ENCODE results near the gene CCDC171. TPM values are rescaled to one million over a fixed set of nuclear protein-coding genes. Genes with fewer than 3 reads are reported as not detected.
"Not testable (repeated sequence)": the region's sequence is repeated elsewhere in the genome, so short reads cannot be mapped to it uniquely, and the experiment has no call there.

Gene CCDC171
- polyA plus RNA-seq, 1 experiment, result 0.81 TPM

DNA sequence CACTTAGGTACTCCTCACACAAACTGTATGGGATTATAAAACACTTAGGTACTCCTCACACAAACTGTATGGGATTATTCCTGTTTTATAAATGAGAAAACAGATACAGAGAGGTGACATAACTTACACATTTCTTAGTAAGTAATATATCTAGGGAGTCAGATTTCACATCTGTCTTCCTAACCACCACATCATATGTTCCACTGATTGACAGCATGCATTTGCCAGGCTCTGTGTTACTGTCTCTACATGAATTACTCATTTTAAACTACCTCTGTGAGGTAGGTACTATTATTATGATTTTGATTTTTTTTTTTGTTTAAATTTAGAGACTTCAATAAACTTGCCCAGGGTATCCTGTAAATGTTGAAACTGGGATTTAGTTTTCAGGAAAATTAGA is 232.7 kb downstream of the CCDC171 start:
- CTCF ChIA-PET, result no interaction called here
- DNase-seq (ENCODE audit: low read depth, low spot score), result no peak
- H3K27me3 ChIP-seq (ENCODE audit: control insufficient read depth, insufficient read depth, low read length), result no peaks in the 10 kb centered on the region
- no peak overlapping the region for H3K27ac ChIP-seq (ENCODE audit: low read depth, low read length)
- TF ChIP-seq, protein P1, sequence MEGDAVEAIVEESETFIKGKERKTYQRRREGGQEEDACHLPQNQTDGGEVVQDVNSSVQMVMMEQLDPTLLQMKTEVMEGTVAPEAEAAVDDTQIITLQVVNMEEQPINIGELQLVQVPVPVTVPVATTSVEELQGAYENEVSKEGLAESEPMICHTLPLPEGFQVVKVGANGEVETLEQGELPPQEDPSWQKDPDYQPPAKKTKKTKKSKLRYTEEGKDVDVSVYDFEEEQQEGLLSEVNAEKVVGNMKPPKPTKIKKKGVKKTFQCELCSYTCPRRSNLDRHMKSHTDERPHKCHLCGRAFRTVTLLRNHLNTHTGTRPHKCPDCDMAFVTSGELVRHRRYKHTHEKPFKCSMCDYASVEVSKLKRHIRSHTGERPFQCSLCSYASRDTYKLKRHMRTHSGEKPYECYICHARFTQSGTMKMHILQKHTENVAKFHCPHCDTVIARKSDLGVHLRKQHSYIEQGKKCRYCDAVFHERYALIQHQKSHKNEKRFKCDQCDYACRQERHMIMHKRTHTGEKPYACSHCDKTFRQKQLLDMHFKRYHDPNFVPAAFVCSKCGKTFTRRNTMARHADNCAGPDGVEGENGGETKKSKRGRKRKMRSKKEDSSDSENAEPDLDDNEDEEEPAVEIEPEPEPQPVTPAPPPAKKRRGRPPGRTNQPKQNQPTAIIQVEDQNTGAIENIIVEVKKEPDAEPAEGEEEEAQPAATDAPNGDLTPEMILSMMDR (IDR thresholded peaks at IDR 0.05; ENCODE audit: low read depth, low read length), result no peak
- POLR2A ChIA-PET, result no interaction called here
- H3K4me3 ChIP-seq (ENCODE audit: low read depth, low read length), result no peak overlapping the region
- no peaks in the 10 kb centered on the region for H3K9me3 ChIP-seq (ENCODE audit: control insufficient read depth, insufficient read depth, low read length)

GRCh38 chr9:15786616-15787015 is 233.8 kb downstream of the CCDC171 start:
- no peak overlapping the region for H3K27ac ChIP-seq (ENCODE audit: low read depth, low read length)
- TF ChIP-seq, protein P1 (IDR thresholded peaks at IDR 0.05; ENCODE audit: low read depth, low read length), result no peak
- H3K4me3 ChIP-seq (ENCODE audit: low read depth, low read length), result no peak overlapping the region
- ChIA-PET POLR2A (no interaction called here), CTCF (no interaction called here)
- no peaks in the 10 kb centered on the region for H3K27me3 ChIP-seq (ENCODE audit: control insufficient read depth, insufficient read depth, low read length)
- DNase-seq (ENCODE audit: low read depth, low spot score), result no peak
- H3K9me3 ChIP-seq (ENCODE audit: control insufficient read depth, insufficient read depth, low read length), result no peaks in the 10 kb centered on the region

DNA sequence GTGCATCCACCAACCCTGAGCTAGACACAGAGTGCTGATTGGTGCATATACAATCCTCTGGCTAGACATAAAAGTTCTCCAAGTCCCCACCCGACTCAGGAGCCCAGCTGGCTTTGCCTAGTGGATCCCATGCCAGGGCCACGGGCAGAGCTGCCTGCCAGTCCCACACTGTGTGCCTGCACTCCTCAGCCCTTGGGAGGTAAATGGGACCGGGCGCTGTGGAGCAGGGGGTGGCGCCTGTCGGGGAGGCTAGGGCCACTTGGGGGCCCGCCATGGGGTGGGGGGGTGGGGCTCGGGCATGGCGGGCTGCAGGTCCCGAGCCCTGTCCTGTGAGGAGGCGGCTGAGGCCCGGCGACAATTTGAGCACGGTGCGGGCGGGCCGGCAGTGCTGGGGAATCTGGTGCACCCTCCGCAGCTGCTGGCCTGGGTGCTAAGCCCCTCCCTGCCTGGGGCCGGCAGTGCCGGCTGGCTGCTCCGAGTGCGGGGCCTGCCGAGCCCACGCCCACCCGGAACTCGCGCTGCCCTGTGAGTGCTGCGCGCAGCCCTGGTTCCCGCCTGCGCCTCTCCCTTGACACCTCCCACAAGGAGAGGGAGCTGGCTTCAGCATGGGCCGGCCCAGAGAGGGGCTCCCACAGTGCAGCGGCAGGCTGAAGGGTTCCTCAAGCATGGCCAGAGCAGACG is 257.5 kb downstream of the CCDC171 start:
- H3K4me3 ChIP-seq (ENCODE audit: low read depth, low read length); H3K27me3 ChIP-seq (ENCODE audit: control insufficient read depth, insufficient read depth, low read length); POLR2A ChIA-PET; H3K9me3 ChIP-seq (ENCODE audit: control insufficient read depth, insufficient read depth, low read length); H3K27ac ChIP-seq (ENCODE audit: low read depth, low read length); DNase-seq (ENCODE audit: low read depth, low spot score); CTCF ChIA-PET: not testable (repeated sequence)

GRCh38 chr9:15813076-15813475 is 260.2 kb downstream of the CCDC171 start:
- ChIA-PET CTCF (interaction anchor here (0.6 to 1.2 kb wide), 2 partner anchors 98 to 380 kb away, joined by 3 read pairs; no protein-coding TSS in a partner anchor), POLR2A (no interaction called here)
- no peak overlapping the region for H3K4me3 ChIP-seq (ENCODE audit: low read depth, low read length)
- H3K9me3 ChIP-seq (ENCODE audit: control insufficient read depth, insufficient read depth, low read length), result peaks cover 10% of the 10 kb centered on the region
- no peak overlapping the region for H3K27ac ChIP-seq (ENCODE audit: low read depth, low read length)
- H3K27me3 ChIP-seq (ENCODE audit: control insufficient read depth, insufficient read depth, low read length), result no peaks in the 10 kb centered on the region
- DNase-seq (ENCODE audit: low read depth, low spot score), result no peak
- TF ChIP-seq, protein P1 (IDR thresholded peaks at IDR 0.05; ENCODE audit: low read depth, low read length), result no peak

DNA sequence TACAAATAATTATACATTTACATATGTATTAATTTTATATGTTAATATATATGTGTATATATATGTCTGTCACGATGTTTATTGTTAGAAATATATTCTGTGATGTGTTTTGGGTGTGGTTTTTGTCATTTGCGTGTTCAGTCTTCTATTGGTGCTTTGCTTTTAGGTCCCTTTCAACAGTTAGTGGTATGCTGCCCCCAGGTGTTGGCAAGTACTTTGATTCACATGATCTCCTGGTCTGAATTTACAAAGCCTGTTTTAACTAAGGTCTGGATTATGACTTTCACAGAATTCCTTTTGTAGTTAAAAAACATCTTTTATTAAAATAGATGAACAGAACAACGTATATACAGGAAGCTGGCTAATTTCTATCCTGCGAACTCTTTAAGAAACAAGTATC is 271.5 kb downstream of the CCDC171 start:
- ChIA-PET POLR2A (no interaction called here), CTCF (interaction anchor here (1.4 kb wide), 1 partner anchor 10 kb away, joined by 7 read pairs; no protein-coding TSS in a partner anchor)
- TF ChIP-seq, protein P1 (IDR thresholded peaks at IDR 0.05; ENCODE audit: low read depth, low read length), result peak; percentile 40
- no peak for DNase-seq (ENCODE audit: low read depth, low spot score)
- Histone ChIP-seq H3K4me3 (ENCODE audit: low read depth, low read length) (no peak overlapping the region), H3K27ac (ENCODE audit: low read depth, low read length) (no peak overlapping the region), H3K9me3 (ENCODE audit: control insufficient read depth, insufficient read depth, low read length) (no peaks in the 10 kb centered on the region), H3K27me3 (ENCODE audit: control insufficient read depth, insufficient read depth, low read length) (no peaks in the 10 kb centered on the region)
